ENCODE results near the gene PAX7.

GRCh38 chr1:18592368-18592767 is 38.3 kb upstream of the PAX7 start:
- TF ChIP-seq, protein P1, sequence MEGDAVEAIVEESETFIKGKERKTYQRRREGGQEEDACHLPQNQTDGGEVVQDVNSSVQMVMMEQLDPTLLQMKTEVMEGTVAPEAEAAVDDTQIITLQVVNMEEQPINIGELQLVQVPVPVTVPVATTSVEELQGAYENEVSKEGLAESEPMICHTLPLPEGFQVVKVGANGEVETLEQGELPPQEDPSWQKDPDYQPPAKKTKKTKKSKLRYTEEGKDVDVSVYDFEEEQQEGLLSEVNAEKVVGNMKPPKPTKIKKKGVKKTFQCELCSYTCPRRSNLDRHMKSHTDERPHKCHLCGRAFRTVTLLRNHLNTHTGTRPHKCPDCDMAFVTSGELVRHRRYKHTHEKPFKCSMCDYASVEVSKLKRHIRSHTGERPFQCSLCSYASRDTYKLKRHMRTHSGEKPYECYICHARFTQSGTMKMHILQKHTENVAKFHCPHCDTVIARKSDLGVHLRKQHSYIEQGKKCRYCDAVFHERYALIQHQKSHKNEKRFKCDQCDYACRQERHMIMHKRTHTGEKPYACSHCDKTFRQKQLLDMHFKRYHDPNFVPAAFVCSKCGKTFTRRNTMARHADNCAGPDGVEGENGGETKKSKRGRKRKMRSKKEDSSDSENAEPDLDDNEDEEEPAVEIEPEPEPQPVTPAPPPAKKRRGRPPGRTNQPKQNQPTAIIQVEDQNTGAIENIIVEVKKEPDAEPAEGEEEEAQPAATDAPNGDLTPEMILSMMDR (IDR thresholded peaks at IDR 0.05), result no peak
- TF ChIP-seq ARID4B (CRISPR knock-in tag; IDR thresholded peaks at IDR 0.05; ENCODE audit: borderline replicate concordance), result no peak
- TF ChIP-seq, protein P2, sequence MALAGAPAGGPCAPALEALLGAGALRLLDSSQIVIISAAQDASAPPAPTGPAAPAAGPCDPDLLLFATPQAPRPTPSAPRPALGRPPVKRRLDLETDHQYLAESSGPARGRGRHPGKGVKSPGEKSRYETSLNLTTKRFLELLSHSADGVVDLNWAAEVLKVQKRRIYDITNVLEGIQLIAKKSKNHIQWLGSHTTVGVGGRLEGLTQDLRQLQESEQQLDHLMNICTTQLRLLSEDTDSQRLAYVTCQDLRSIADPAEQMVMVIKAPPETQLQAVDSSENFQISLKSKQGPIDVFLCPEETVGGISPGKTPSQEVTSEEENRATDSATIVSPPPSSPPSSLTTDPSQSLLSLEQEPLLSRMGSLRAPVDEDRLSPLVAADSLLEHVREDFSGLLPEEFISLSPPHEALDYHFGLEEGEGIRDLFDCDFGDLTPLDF (CRISPR knock-in tag; IDR thresholded peaks at IDR 0.05), result no peak
- TF ChIP-seq, protein P3, sequence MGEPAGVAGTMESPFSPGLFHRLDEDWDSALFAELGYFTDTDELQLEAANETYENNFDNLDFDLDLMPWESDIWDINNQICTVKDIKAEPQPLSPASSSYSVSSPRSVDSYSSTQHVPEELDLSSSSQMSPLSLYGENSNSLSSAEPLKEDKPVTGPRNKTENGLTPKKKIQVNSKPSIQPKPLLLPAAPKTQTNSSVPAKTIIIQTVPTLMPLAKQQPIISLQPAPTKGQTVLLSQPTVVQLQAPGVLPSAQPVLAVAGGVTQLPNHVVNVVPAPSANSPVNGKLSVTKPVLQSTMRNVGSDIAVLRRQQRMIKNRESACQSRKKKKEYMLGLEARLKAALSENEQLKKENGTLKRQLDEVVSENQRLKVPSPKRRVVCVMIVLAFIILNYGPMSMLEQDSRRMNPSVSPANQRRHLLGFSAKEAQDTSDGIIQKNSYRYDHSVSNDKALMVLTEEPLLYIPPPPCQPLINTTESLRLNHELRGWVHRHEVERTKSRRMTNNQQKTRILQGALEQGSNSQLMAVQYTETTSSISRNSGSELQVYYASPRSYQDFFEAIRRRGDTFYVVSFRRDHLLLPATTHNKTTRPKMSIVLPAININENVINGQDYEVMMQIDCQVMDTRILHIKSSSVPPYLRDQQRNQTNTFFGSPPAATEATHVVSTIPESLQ (CRISPR knock-in tag; IDR thresholded peaks at IDR 0.05), result no peak
- TF ChIP-seq CREB1 (CRISPR knock-in tag; IDR thresholded peaks at IDR 0.05), result no peak
- no peak for TF ChIP-seq SOX15 (CRISPR knock-in tag; IDR thresholded peaks at IDR 0.05)
- no peak for TF ChIP-seq MXD4 (CRISPR knock-in tag; IDR thresholded peaks at IDR 0.05; ENCODE audit: borderline replicate concordance)
- TF ChIP-seq, protein P4, sequence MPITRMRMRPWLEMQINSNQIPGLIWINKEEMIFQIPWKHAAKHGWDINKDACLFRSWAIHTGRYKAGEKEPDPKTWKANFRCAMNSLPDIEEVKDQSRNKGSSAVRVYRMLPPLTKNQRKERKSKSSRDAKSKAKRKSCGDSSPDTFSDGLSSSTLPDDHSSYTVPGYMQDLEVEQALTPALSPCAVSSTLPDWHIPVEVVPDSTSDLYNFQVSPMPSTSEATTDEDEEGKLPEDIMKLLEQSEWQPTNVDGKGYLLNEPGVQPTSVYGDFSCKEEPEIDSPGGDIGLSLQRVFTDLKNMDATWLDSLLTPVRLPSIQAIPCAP (CRISPR knock-in tag; IDR thresholded peaks at IDR 0.05), result no peak
- TF ChIP-seq GTF2I (CRISPR knock-in tag; conservative IDR thresholded peaks at IDR 0.05), result no peak
- TF ChIP-seq, protein P5, sequence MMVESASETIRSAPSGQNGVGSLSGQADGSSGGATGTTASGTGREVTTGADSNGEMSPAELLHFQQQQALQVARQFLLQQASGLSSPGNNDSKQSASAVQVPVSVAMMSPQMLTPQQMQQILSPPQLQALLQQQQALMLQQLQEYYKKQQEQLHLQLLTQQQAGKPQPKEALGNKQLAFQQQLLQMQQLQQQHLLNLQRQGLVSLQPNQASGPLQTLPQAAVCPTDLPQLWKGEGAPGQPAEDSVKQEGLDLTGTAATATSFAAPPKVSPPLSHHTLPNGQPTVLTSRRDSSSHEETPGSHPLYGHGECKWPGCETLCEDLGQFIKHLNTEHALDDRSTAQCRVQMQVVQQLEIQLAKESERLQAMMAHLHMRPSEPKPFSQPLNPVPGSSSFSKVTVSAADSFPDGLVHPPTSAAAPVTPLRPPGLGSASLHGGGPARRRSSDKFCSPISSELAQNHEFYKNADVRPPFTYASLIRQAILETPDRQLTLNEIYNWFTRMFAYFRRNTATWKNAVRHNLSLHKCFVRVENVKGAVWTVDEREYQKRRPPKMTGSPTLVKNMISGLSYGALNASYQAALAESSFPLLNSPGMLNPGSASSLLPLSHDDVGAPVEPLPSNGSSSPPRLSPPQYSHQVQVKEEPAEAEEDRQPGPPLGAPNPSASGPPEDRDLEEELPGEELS (CRISPR knock-in tag; IDR thresholded peaks at IDR 0.05), result no peak
- no peak for TF ChIP-seq MLX (CRISPR knock-in tag; IDR thresholded peaks at IDR 0.05)
- TF ChIP-seq RELA (CRISPR knock-in tag; IDR thresholded peaks at IDR 0.05; ENCODE audit: borderline replicate concordance), result no peak
- TF ChIP-seq GRHL2 (CRISPR knock-in tag; IDR thresholded peaks at IDR 0.05; ENCODE audit: insufficient replicate concordance, severe bottlenecking), result no peak
- no peak for TF ChIP-seq ZNF423 (CRISPR knock-in tag; IDR thresholded peaks at IDR 0.05)
